ENCODE measurements around the gene WTAP.
"Not testable (repeated sequence)": the region's sequence is repeated elsewhere in the genome, so short reads cannot be mapped to it uniquely, and the experiment has no call there.

WTAP gene

DNA sequence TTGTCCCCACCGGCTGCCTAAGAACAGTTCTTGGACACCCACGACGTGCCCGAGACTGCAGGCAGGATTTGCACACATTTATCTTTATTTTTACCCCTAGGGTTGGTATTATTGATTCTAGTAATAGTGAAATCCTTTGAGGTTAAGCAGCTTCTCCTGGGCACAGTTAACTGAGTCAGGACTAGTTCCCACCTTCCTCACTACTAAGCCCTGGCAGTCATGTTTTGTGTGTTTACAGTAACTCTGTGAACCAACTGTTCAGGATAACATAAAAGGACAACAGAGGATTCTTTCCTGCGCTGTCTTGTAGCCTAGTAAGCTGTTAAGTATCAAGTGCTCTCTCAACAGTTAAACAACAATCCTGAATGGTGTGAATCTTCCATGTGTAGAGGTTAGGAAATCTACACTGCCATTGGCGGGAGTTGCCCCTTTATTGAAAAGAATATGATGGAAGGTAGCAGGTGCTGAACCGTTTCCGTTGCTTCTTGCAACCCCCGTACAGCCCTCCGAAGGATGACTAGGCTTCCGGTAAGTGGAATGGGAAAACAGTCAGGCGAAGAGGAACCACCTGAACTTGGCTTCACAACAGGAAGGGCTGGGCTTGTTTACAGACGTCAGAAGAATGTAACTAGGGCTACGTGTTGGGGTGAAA lies 33.3 kb upstream of the WTAP start:
- DNase-seq (ENCODE audit: low spot score), result peak; percentile 63

DNA sequence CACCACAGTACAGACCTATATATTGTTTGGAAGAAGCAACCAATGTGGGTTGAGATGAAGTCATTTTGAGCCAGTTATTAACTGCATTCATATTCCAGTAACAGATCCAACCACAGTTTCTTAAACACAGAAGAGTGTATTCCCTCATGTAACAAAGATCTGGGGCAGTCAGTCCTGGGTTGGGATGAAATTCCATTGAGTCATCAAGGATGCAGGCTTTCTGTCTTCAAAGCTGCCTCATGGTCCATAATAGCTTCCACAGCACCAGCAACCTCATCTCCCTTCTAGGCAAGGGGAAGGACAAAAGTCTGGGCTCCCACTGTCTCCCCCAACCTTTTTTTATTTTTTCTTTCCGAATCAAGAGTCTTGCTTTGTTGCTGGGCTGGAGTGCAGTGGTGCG lies 31.3 kb upstream of the WTAP start:
- DNase-seq (ENCODE audit: low spot score), result no peak

DNA sequence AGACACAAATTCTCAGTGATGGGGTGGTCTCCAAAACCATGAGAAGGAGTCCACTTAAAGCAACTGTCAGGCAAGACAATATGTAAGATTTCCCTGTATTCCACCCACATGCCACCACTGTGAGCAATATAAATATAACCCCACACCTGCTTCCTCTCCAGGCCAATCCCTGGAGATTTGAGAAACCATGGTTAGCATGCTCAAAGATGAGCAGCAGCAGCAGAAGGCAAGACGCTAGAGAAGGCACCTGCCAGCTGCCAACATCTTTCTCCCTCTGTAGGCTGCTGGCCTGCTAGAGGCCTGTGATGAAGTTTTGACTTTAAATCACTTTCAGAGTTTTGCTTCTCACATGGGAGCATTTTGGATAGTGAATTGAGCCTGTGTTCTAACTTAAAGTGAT lies 26.3 kb upstream of the WTAP start:
- no peak for DNase-seq (ENCODE audit: low spot score)

DNA sequence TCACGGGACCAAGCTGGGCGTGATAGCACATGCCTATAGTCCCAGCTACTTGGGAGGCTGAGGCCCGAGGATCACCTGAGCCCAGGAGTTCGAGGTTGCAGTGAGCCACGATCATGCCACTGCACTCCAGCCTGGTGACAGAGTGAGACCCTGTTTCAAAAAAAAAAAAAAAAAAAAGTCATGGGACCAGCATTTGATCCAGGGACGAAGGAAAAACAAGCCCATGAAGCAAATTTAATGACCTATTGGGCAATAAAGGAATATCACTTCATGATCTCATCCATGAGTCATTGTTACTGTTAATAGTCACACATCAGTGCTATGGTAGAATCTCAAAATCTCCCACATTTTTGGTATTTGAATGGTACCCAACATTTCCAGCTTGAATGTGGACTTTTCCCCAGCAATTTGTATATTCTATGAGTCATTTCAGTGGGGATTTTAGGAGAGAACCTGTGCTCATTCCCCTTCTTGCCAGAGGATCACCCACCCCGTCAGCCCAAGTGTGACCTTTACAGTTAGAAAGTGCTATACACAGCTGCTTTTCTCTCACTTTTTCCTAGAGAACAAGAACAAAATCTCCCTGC lies 25.8 kb upstream of the WTAP start:
- DNase-seq (ENCODE audit: low spot score), result no peak

DNA sequence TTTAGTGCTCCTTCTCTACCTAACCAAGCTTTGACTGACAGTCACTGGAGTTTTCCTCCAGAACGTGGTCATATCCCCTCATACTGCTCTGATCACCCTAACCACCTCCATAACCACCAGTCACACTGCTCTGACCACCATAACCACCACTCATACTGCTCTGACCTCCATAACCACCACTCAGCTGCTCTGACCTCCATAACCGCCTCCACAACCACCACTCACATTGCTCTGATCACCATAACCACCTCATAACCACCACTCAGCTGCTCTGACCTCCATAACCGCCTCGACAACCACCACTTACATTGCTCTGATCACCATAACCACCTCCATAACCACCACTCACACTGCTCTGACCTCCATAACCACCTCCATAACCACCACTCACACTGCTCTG lies 16.7 kb upstream of the WTAP start:
- not testable (repeated sequence) for DNase-seq (ENCODE audit: low spot score)

DNA sequence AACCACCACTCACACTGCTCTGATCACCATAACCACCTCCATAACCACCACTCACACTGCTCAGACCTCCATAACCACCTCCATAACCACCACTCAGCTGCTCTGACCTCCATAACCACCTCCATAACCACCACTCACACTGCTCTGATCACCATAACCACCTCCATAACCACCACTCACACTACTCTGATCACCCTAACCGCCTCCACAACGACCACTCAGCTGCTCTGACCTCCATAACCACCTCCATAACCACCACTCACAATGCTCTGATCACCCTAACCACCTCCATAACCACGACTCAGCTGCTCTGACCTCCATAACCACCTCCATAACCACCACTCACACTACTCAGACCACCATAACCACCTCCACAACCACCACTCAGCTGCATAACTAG lies 14.9 kb upstream of the WTAP start:
- DNase-seq (ENCODE audit: low spot score), result not testable (repeated sequence)

DNA sequence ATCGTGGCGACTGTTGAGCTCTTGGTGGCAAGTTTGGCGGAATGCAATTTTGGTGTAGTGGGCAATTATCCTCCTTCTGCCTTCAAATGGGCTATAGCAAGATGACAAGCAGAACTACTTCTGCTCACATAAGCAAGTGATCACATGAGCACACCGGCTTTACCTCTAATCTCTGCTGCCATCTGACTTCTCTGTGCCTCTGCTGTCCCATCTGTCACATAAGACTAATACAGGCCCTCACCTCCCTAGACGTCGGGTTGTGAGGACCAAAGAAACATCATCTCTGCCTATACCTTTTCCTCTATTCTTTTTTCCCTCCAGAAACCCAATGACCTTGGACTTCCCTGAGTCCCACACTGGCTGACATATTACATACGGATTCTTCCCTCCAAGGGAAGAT lies 13.3 kb upstream of the WTAP start:
- no peak for DNase-seq (ENCODE audit: low spot score)

DNA sequence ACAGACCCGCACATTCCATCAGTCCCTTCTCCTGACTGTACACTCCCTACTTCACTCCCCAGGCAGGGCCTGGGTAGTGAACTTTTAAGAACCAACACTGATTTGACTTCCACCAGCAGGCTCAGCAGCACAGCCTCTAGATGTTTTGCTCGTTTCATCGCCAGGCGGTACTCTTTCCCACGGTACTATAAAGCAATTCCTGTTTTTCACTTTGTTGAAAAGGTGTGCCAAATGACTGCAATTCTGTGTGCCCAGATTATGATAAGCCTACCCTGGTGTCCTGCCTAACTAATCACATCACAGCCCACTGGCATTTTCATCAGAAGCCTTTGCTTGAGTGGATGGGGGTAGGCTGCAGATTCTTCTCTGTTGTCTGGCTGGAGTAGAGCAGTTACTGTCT lies 12.9 kb upstream of the WTAP start:
- DNase-seq (ENCODE audit: low spot score), result no peak

DNA sequence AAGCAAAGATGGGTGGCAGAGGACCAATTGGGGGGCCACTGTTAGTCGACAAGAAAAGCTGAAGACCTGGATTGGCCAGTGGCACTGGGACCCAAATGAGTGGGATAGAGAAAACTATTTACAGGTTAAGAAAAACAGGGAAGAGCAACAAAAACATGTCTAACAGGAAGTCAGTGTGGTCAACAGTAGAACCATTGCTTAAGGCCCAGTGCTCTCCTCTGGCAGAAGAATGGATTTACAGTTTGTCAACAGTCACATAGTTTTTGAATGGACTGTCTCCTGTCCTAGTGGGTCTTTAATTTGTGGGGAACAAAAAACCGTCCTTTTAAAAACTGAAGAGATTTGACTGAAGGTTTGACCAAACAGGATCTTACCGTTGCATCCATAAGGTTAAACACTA lies 12.1 kb upstream of the WTAP start:
- no peak for DNase-seq (ENCODE audit: low spot score)

DNA sequence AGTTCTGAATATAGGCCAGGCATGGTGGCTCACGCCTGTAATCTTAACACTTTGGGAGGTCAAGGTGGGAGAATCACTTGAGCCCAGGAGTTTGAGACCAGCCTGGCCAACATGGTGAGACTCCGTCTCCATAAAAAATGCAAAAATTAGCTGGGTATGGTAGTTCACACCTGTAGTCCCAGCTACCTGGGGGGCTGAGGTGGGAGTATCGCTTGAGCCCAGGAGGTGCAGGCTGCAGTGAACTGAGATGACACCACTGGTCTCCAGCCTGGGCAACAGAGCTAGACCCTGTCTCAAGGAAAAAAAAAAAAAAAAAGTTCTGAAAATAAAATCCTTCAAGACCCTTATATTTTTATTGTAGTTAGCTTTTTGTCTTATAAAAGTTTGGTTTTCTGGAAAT lies 11.7 kb upstream of the WTAP start:
- DNase-seq (ENCODE audit: low spot score), result no peak

DNA sequence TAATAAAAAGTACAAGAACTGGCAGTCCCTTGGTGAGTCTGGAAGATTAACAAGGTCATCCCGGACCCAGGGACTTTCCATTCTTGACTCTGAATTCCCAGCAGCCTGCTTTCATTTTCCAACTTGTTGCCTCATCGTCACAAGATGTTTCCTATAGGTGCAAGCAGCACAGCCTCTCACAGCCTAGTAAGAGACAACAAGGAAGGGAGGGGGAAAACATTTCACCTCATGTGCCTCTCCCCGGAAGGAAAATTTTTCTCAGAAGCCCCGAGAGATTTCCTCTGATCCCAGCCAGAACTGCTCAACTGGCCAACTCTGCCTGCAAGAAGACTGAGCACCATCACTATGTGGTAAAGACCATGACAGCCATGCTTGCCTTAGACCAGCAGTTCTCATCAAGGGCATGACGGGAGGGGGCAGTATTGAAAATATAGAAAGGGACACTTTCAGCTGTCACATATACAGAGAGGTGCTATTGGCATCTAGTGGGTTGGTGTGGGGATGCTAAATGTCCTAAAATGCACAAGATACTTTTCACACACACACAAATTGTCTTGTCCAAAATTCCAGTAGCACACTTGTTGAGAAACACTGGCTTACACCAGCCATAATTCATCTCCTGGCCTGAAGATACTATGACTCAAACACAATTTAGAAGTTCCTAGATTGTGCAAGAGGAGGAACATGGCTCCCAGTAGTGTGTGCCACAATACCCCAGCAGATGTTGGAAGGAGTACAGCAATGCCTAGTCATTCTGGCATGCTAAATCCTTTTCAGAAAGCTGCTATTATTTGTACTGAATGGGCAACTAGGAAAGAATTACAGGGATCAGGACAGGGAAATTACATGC lies 10.8 kb upstream of the WTAP start:
- no peak for DNase-seq (ENCODE audit: low spot score)

DNA sequence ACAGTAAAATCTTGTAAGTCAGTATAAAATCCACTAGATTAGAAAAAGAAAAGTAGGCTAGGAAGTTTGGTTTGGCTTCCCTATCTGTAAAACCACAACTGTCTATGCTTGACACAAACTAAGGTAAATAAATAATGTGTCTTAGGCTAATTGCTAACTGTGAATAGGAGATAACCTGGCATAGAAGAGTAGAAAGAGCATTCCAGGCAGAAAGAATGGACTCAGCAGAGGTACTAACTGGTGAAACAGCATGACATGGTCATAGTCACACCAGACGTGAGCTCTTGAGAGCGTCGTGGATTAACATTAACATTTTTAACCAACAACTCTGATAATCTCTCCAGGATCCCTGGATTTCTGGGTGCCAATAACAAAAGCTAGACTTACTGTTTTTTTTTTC lies 8.7 kb upstream of the WTAP start:
- DNase-seq (ENCODE audit: low spot score), result no peak

DNA sequence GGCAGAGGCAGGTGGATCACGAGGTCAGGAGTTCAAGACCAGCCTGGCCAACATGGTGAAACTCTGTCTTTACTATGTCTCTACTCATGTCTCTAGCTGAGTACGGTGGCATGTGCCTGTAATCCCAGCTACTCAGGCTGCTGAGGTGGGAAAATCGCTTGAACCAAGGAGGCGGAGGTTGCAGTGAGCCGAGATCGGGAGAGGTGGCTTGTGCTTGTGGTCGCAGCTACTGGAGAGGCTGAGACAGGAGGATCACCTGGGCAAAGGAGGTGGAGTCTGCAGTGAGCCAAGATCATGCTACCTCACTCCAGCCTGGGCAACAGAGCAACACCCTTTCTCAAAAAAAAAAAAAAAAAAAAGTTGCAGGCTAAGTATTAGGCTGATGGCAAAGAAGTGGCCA lies 8.0 kb upstream of the WTAP start:
- no peak for DNase-seq (ENCODE audit: low spot score)

DNA sequence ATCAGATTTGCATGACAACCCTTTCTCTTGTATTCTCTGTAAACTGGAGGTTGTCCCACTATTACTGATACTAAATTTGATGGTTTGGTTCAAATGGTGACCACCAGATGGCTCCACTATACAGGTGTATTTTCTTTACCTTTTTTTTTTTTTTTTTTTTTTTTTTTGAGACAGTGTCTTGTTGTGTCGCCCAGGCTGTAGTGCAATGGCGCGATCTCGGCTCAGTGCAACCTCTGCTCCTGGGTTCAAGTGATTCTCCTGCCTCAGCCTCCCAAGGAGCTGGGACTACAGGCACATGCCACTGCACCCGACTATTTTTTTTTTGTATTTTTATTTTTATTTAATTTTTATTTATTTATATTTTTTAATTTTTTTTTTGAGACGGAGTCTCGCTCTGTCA lies 6.6 kb upstream of the WTAP start:
- DNase-seq (ENCODE audit: low spot score), result peak; percentile 76

DNA sequence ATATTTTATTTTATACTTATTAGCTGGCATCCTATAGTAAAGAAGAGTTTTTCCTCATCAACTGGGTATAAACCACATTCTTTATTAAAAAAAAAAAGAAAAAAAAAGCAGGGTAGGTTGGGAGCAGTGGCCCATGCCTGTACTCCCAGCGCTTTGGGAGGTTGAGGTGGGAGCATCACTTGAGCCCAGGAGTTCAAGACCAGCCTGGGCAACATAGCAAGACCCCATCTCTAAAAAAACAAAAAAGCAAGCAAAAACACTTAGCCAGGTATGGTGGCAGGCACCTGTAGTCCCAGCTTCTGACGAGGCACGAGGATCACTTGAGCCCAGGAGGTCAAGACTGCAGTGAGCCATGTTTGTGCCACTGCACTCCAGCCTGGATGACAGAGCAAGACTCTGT lies 5.3 kb upstream of the WTAP start:
- DNase-seq (ENCODE audit: low spot score), result not testable (repeated sequence)

DNA sequence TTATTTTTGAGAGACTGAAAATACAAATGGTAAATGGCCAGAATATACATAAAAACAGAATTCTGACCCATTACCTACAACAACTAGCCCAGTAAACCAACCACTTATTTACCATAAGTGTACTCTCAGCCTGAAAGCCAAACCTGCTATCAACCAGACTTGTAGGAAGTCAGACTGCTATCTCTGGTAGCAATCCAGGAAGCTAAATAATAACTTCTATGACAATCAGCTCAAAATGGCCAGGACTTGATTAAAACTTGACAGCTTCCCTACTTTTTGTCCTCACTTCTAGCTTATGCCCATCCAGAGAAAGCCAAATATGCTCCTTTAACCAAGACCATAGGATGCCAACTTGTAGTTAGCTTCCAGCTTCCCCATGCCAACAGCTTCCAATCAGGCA lies 4.7 kb upstream of the WTAP start:
- DNase-seq (ENCODE audit: low spot score), result no peak

DNA sequence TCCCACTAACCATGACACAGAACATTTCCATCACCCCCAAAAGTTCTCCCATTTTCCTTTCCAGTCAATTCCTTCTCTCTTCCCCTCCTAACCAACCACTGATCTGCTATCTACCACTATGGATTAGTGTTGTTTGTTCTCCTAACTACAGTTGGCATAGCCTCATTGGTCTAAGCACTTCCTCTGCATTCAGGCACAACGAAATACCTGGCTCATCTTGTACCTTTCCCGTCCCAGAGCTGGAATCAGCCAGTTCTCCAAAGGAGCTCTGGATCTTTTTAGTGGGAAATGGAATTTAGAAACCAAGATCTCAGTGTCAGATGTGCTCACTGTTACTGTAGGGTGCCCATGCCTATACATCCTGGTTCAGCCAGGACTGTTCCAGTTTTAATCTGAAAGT lies 4.0 kb upstream of the WTAP start:
- DNase-seq (ENCODE audit: low spot score), result no peak

DNA sequence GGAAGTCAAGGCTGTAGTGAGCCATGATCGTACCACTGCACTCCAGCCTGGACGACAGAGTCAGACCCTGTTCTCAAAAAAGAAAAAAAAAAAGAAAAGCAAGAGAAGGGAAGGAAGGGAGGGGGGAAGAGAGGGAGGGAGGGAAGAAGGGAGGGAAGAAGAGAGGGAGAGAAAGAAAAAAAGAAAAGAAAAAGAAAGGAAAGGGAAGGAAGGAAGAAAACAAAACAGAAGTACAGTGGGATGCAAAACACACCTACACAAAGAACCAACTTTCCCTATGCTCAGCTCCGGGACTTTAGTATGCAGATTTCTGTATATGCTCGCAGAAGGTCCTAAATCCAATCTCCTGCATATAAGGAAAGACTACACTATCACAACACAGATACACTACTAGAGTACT lies 2.5 kb upstream of the WTAP start:
- no peak for DNase-seq (ENCODE audit: low spot score)

DNA sequence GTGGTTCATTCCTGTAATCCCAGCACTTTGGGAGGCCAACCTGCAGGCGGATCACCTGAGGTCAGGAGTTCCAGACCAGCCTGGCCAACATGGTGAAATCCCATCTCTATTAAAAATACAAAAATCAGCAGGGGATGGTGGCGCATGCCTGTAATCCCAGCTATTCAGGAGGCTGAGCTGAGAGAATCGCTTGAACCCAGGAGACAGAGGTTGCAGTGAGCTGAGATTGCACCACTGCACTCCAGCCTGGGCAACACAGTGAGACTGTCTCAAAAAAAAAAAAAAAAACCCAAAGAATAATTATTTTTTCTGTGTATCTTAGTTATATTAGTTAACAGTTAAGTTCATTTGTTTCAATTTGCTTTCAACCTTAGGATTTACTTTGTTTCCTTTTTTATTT lies 2.1 kb upstream of the WTAP start:
- DNase-seq (ENCODE audit: low spot score), result not testable (repeated sequence)

DNA sequence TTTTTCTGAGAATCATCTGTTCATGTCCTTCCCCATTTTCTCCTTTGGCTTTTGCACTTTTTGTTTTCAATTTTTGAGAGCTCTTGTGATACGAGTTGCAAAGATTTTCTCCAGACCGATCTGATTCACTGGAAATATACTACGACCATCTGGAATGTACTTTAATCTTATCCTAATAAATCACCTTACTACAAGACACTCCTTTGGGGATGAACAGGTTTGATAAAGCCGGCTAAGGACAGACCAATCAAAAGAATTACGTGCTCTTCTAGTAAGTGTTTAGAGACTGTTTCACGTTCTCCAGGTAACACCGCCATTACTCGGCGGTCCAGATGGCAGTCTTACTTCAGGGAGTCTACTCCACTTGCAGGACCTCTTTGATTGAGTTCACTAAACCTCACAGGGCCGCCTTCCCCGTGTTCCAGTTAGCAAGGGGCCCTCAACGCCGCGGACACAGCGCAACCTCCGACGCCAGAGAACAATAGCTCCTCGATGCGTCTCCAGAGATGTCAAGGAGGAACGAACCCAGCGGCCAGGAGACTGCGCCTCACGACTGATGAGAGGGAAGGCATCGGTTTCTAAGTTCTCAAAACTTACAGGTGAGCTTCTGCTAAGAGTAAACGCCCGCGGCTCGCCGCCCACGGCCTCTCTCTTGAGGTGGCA lies 920 bp upstream of the WTAP start:
- no peak for DNase-seq (ENCODE audit: low spot score)

DNA sequence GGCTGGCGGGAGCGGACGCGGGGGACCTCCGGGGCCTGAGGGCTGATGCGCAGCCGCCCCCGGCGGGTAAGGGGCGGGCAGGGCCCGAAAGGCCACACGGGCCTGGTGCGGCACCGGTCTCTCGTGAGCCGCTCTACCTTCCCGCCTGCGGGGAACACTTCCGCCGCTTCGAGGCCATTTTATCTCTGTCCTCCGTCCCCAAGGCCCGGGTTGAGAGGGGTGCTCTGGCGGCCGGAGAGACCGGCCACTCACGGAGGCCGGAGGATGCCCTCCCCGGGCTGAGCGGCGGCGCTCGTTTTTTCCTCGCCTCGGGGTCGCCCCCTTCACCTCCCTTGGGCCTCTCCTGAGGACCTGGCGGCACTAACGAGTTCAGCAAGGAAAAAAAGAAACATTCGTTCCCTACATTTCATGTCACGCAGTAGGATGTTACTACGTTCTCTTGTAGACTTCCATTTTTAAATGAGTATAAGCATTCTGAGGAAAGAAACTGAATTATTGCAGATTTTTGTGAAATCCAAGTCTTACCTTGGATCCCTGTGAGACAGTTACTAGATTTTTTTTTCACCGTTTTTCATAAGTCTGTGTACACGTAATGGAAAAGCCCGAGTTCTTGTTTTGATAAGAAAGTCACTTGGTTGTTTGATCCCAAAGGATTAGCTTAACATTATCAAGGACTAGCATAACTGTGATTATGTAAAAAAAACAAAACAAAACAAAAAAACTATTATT lies 575 bp downstream of the WTAP start:
- DNase-seq (ENCODE audit: low spot score), result peak; percentile 41

DNA sequence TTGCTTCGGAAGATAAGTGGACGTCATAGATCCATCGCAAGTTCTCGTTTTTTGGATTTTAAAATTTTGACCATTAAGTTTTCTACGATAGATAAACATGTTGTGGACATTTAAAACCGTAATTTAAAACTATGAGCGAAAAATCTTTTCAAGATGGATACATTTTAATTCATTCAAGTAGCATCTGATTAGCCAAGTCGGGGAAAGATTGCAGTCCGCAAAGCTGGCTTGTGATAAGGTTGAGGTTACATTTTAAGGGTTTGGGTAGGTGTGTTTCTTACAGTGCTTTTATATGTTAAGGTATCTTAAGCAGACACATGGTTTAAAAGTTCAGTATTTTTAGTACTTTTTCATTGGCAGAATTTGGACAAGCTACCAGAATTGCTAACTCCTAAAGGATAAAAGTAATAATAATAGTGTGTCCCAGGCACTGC lies 1.2 kb downstream of the WTAP start:
- peak; percentile 13 for DNase-seq (ENCODE audit: low spot score)

Measured in CD4-positive, alpha-beta T cell treated with Interleukin-2 at 100 ng/mL for 4 hours (primary cell).